Vagina (tissue), 2 donors: ENCODE data around the gene ZNF615. TPM values are rescaled to one million over a fixed set of nuclear protein-coding genes. Genes with fewer than 3 reads are reported as not detected.
"Not testable (repeated sequence)": the region's sequence is repeated elsewhere in the genome, so short reads cannot be mapped to it uniquely, and the experiment has no call there.

Source experiments
- DNase-seq, 2 donors: peaks; one replicate each; pipeline ENCODE4 v3.0.0-alpha.2; 2017; ENCODE audit errors: extremely low spot score in 2 of 2
- H3K27ac ChIP-seq: fragments of 200-600 bp; sonication (generic); one replicate; pipeline ENCODE4 v1.5.1; 2019
- H3K27me3 ChIP-seq: fragments of 200-600 bp; sonication (generic); one replicate; pipeline ENCODE4 v1.5.1; 2019
- H3K36me3 ChIP-seq, 2 donors: fragments of 200-600 bp; sonication (generic); one replicate each; pipeline ENCODE4 v1.5.1; 2017 to 2019
- H3K4me1 ChIP-seq: fragments of 200-600 bp; sonication (generic); one replicate; pipeline ENCODE4 v1.5.1; 2019
- H3K4me3 ChIP-seq, 2 donors: fragments of 200-600 bp; sonication (generic); 1 replicate in 1 of 2; 2 replicates in 1 of 2; pipeline ENCODE4 v1.5.1; 2016 to 2019
- H3K9me3 ChIP-seq: fragments of 200-600 bp; sonication (generic); one replicate; pipeline ENCODE4 v1.5.1; 2019
- CTCF ChIP-seq, 3 experiments: fragments of 450-650 bp in 2 of 3; fragments of 200-600 bp in 1 of 3; sonication (generic) in 1 of 3; IDR thresholded peaks; one replicate each; pipeline ENCODE4 v1.5.1; 2017 to 2019; ENCODE audit warnings: antibody characterized with exemption in 3 of 3, mild to moderate bottlenecking in 2 of 3, moderate library complexity in 2 of 3
- POLR2A ChIP-seq, 2 donors: fragments of 450-650 bp; IDR thresholded peaks; one replicate each; pipeline ENCODE4 v1.6.1; 2017; ENCODE audit warnings: antibody characterized with exemption in 2 of 2, mild to moderate bottlenecking in 2 of 2, moderate library complexity in 2 of 2
- POLR2AphosphoS5 ChIP-seq, 2 donors: sonication (generic); formaldehyde crosslinking; IDR thresholded peaks; one replicate each; pipeline ENCODE4 v1.9.0; 2017; ENCODE audit warnings: antibody characterized with exemption in 2 of 2, mild to moderate bottlenecking in 2 of 2, low read depth in 1 of 2; ENCODE audit not compliant: insufficient read depth in 1 of 2
- intact Hi-C: fragments of 100-400 bp; cut with DNase I; formaldehyde crosslinking; loops from one replicate; pipeline ENCODE4 v1.15.1; 2023
- total RNA-seq: library from RNA; depleted of rRNA; stranded (reverse); fragments of >200 nt; gene quantifications from one replicate; pipeline ENCODE4 v1.2.3, GENCODE V29; 2016

ZNF615 gene
- total RNA-seq, 1 donor from 2014 or later = 6.4 TPM

GRCh38 chr19:52034051-52034728 is 26.2 kb upstream of the ZNF615 start:
- intact Hi-C loops = no loop called here
- no peaks in the 10 kb centered on the region for H3K27me3 ChIP-seq
- H3K4me3 ChIP-seq = no peak overlapping the region
- no peak overlapping the region for H3K27ac ChIP-seq
- H3K9me3 ChIP-seq = peaks cover 80% of the 10 kb centered on the region
- H3K36me3 ChIP-seq = peaks cover 10 to 73% of the 10 kb centered on the region in 2 donors
- no peak for DNase-seq
- TF ChIP-seq POLR2AphosphoS5 (IDR thresholded peaks at IDR 0.05; ENCODE audit: insufficient read depth in 1 of 2, low read depth in 1 of 2) (no peak), POLR2A (IDR thresholded peaks at IDR 0.05) (no peak), CTCF (IDR thresholded peaks at IDR 0.05) (no peak)
- H3K4me1 ChIP-seq = peaks cover under 1% of the 10 kb centered on the region

GRCh38 chr19:52028780-52029123 is 20.7 kb upstream of the ZNF615 start:
- Histone ChIP-seq H3K36me3 (peaks cover 3 to 44% of the 10 kb centered on the region in 2 donors), H3K9me3 (peaks cover 39% of the 10 kb centered on the region), H3K4me1 (peaks cover 27% of the 10 kb centered on the region), H3K27ac (peak overlapping the region; percentile 92), H3K4me3 (peak overlapping the region; percentile 77 to 84), H3K27me3 (no peaks in the 10 kb centered on the region)
- DNase-seq = no peak
- no peak for TF ChIP-seq POLR2AphosphoS5 (IDR thresholded peaks at IDR 0.05; ENCODE audit: insufficient read depth in 1 of 2, low read depth in 1 of 2)
- TF ChIP-seq POLR2A (IDR thresholded peaks at IDR 0.05) = no peak
- no peak for TF ChIP-seq CTCF (IDR thresholded peaks at IDR 0.05)
- intact Hi-C loops = no loop called here

GRCh38 chr19:52028027-52028779 is 20.2 kb upstream of the ZNF615 start, which contains the start of gene ZNF614:
Gene ZNF614, minus strand, starts transcription at chr19:52028379. Its CDS starts 2,634 bp downstream, at chr19:52025745.
- Histone ChIP-seq H3K4me1 (peaks cover 27% of the 10 kb centered on the region), H3K36me3 (peaks cover 3 to 45% of the 10 kb centered on the region in 2 donors), H3K9me3 (peaks cover 39% of the 10 kb centered on the region), H3K27me3 (no peaks in the 10 kb centered on the region), H3K4me3 (peak within 1 kb of the TSS; percentile 77 to 84), H3K27ac (peak within 1 kb of the TSS; percentile 92)
- intact Hi-C loops = no loop called here
- peak in 1 of 2 donors; percentile 88 for DNase-seq
- TF ChIP-seq POLR2A (IDR thresholded peaks at IDR 0.05) (no peak), POLR2AphosphoS5 (IDR thresholded peaks at IDR 0.05; ENCODE audit: insufficient read depth in 1 of 2, low read depth in 1 of 2) (peak; percentile 88 to 92)

- Histone ChIP-seq H3K9me3 (peaks cover 36% of the 10 kb centered on the region), H3K36me3 (peaks cover 3 to 53% of the 10 kb centered on the region in 2 donors), H3K4me1 (peaks cover 27% of the 10 kb centered on the region)
- intact Hi-C loops, DNase-seq, H3K27me3 ChIP-seq, H3K27ac ChIP-seq, H3K4me3 ChIP-seq: not testable (repeated sequence)
These were observed 18.4 kb upstream of the ZNF615 start for GRCh38 chr19:52026255-52026990.

- Histone ChIP-seq H3K4me1 (peaks cover 27% of the 10 kb centered on the region), H3K9me3 (peaks cover 44% of the 10 kb centered on the region), H3K36me3 (peaks cover 3 to 67% of the 10 kb centered on the region in 2 donors)
- H3K27me3 ChIP-seq, H3K4me3 ChIP-seq, H3K27ac ChIP-seq, intact Hi-C loops, DNase-seq: not testable (repeated sequence)
These were observed 16.5 kb upstream of the ZNF615 start for GRCh38 chr19:52024478-52024877.

- H3K27me3 ChIP-seq = no peaks in the 10 kb centered on the region
These were observed 14.2 kb upstream of the ZNF615 start for GRCh38 chr19:52022193-52022592.

More at GRCh38 chr19:52022193-52022592, 14.2 kb upstream of the ZNF615 start:
- peaks cover 13% of the 10 kb centered on the region for H3K4me1 ChIP-seq
- H3K9me3 ChIP-seq = peaks cover 56% of the 10 kb centered on the region
- no peak overlapping the region for H3K27ac ChIP-seq
- DNase-seq = no peak
- no peak overlapping the region for H3K4me3 ChIP-seq
- TF ChIP-seq POLR2A (IDR thresholded peaks at IDR 0.05) = no peak
- TF ChIP-seq CTCF (IDR thresholded peaks at IDR 0.05) = no peak
- no peak for TF ChIP-seq POLR2AphosphoS5 (IDR thresholded peaks at IDR 0.05; ENCODE audit: insufficient read depth in 1 of 2, low read depth in 1 of 2)
- peaks cover 9 to 86% of the 10 kb centered on the region in 2 donors for H3K36me3 ChIP-seq
- intact Hi-C loops = no loop called here
